NCI-H524 treated with DMSO at 0.1 percent for 48 hours (cell line): ENCODE results near the gene HPCAL4.
A peak's percentile ranks its signal among the peaks of the same experiment; 100 is the strongest.

Experiments used
- DNase-seq: peaks from one replicate; lab custom pipeline; 2025; lab: John Stamatoyannopoulos, UW

Gene HPCAL4

DNA sequence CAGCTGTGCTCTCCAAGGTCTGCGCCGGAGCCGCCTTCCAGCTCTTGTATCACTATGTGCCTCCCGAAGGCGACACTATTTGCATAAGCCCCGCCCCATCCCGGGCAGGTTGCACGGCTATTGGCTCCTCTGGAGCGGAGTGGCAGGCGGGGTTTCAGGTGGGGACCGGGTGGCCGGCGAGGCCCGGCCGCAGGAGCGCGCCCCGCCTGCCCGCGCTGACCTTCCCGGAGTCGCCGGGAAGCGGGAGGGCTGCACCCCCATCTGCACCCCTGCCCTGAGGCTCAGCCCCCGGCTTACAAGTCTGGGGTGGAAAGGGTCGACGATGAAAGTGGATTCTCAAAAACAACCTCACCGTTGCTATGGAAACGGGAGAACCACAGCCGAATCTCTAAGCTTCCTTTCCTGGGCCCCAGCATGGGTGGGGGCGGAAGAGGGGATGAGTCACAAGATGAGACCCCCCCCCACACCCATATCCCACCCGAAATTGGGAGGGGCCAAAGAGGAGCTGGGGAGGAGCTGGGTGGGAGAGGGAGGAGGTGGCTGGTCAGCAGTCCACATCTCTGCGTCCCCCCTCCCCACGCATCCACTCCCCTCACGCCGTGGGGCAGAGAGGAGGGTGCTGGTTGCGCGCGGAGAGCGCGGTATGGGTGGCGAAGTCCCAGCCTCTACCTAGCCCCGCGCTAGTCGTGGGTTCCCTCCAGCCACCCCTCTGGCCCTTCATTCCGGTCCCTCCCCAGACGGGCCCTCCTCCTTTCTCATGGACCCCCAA, at the start of gene HPCAL4:
TSS of gene HPCAL4 (minus strand) at position 51 of the 769 bp plus-strand sequence. CDS start 6,830 bp downstream, outside the sequence.
- DNase-seq, result peak; percentile 42

DNA sequence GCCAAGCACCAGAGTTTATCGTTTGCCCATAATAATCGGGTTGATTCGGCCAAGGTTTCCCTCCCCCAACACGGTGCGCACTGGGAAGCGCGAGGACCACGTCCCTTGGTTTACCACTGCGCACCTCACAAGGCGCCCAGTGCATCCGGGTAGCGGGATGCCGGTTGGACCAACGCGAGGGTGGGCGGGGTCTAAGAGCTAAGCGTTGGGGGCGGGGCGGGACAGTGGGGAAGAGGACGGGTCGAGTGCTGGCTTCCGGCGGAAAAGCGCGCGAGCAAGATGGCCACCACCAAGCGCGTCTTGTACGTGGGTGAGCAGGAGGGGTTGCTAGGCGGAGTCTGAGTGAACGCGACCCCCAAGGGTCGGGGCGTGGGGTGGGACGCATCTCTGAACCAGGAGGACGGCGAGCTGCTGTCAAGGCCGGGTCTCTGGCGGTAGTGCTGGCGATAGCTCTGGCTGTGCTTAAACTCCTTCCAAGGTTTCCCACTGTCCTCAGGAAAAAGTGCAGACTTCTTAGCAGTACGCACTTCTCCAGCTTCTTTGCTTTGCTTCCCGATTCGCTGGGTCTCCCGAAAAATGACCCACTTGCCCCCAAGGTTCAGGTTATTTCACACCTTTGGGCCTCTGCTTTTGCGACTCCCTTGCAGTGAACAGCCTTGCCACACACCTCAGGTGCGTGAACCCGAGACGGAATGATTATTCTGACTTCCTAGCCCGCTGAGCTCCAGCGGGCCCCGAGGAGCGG, 47.6 kb upstream of the HPCAL4 start, which contains the start of gene PPIE:
TSS of gene PPIE (plus strand) at position 261 of the 745 bp plus-strand sequence. CDS start at position 280, 19 bp downstream.
- DNase-seq, result peak; percentile 62

DNA sequence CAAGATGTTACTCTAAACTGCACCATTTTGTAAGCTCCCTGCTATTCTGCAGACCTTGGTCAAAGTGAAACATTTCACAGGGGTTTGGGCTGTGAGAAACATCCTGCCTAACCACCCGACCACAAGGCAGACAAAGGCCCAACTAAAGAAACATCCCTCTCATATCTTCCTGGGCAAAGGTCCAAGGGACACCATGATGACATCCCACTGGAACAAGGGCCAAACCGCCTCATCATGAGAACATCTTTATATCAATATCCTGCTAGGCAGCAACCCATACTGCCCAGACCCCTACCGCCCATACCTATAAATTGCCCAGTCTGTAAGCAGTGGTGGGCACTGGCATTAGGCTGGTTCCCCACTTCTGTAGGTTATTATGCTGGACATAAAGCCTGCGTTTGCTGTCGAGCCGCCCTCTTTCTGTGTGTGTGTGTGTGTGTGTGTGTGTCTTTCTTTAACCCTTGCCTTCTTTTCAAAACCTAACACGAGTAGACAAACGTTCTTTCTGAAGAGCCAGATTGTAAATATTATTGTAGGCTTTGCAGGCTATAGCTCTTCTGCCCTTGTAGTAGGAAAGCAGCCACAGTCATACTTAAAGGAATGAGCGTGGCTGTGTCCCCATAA, 46.4 kb upstream of the HPCAL4 start:
- DNase-seq, result no peak

DNA sequence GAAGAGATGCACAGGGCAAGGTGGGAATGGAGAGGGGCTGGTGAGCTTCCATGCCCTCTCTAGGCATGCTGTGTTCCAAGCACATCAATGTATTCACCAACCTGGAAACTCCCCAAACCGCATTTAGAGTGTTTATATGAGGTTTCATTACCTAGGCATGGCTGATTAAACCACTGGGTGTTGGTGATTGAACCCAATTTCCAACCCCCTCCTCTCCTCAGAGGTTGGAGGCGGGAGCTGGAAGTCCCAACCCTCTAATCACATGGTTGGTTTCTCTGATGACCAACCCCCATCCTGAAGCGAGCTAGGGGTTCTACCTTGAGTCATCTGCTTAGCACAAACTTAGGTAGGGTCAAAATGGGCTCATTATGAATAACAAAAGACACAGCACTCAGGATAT, 44.5 kb upstream of the HPCAL4 start:
- no peak for DNase-seq

DNA sequence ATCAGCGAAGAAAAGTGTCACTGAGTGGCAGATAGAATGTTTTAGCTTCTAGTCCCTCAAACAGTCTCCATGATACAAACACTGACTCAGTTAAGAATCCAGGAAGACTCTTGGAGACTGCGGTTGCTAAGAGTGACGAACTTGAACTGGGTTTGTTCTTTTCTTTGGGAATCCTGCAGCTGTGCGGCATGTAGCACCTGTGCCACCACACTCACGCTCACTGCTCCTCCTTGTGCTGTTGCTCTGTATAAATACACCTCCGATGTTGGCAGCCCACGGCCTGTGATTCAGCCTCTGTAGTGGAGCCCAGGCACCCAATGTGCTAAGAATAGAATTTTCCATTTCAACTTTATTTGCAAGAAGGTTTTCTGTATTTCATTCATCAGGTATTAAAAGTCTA, 41.9 kb upstream of the HPCAL4 start:
- no peak for DNase-seq

DNA sequence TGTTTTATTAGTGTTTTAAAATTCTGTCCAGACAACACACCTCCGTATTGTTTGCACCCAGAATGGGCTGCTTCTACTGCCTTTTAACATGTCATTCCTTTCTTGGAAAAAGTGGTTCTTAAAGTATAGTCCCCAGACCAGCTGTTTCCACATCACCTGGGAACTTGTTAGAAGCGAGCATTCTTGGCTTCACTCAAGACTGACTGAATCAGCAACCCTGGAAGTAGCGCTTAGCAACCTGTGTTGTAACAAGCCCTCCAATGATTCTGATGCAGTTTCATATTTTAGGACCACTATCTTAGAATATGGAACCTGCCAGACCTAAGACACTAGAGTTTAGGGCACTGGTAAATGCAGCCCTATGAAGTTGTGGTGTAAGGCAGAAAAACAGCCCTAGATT, 41.5 kb upstream of the HPCAL4 start:
- DNase-seq, result no peak

DNA sequence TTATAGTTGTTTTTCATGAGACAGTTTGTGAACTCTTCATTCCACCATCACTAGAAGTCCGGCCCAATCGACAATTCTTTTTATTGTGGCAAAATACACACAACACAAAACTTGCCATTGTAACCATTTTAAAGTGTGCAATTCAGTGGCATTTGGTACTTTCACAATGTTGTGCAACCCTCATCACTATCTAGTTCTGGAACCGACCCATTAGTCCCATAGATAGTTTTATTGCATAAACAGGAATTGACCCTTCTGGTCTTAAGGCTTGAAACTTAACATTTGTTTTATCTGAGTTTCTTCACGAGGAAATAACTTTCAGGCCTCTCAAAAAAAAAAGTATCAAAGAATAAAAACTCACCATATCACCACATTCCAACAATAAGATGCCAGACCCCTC, 38.6 kb upstream of the HPCAL4 start:
- no peak for DNase-seq

DNA sequence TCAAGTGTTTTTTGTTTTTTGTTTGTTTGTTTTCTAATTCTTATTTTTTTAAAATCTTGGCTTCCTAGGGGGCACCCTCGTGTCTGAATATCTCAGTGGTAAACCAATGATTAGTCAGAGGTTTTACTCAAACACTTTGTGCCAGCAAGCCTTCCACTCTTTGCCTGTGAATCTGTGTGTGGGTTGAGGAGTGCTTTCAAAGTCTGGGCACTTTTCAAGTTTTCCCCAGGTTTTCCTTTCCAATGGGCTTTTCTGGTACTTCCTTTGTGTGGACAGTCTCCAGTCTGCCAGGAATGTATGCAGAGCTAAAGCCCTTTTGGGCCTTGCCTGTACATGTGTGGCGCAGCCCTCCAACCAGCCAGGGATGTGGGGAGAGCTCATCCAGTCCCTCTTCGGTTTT, 37.8 kb upstream of the HPCAL4 start:
- DNase-seq, result no peak

DNA sequence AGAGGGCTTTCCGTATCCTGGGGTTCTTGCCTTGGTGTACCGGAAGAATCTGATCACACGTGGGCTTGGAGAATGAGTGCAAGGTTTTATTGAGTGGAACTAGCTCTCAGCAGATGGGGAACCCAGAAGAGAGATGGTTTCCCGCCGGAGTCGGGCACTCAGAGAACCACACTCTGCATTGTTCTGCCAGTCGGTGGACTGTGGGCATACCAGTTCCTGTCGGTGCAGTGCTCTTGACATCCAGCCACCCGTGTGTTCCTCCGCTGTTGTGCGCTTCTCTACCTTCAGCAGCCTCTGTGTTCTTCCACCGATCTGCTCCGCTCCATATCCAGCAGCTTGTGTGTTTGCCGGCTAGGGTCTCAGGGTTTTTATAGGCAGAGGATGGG, 36.7 kb upstream of the HPCAL4 start:
- DNase-seq, result no peak

DNA sequence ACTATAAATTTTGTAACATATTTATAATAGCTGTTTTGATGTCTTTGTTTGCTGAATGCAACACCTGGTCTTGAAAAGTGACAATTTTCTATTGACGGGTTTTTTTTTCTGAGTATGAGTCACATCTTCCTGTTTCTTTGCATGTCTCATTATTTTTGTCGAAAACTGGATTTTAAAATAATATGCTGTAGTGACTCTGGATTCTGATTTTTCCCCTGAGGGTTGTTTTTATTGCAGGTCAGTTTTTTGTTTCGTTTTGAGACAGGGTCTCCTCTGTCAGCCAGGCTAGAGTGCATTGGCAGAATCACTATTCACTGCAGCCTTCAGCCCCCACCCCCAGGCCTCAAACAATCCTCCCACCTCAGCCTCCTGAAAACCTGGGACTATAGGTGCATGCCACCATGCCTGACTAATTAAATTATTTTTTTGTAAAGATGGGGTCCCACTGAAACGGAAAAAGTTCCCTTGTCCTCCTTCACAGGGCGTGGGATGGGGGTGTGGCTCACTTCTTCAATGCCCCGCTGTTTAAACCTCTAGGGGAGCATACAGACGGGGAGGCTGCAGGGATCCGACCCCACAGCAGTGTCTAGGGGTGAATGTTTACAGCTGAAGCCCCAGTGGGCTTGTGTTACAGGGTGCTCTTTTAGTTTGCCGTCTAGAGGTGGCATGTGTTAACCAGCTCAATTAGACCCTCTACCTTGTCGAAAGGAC, 36.1 kb upstream of the HPCAL4 start:
- DNase-seq, result no peak

DNA sequence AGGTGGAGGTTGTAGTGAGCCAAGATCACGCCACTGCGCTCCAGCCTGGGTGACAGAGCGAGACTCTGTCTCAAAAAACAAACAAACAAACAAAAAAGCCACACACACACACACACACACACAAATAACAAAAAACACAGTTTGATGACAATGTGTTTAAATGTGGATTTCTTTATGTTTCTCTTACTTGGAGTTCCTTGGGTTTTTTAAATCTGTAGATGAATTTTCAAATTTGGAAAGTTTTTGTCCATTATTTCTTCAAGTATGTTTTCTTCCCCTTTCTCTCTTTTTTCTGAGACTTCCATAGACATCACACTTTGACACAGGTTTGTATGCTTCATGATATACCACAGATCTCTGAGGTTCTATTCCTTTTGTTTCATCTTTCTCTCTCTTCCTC, 35.4 kb upstream of the HPCAL4 start:
- no peak for DNase-seq

DNA sequence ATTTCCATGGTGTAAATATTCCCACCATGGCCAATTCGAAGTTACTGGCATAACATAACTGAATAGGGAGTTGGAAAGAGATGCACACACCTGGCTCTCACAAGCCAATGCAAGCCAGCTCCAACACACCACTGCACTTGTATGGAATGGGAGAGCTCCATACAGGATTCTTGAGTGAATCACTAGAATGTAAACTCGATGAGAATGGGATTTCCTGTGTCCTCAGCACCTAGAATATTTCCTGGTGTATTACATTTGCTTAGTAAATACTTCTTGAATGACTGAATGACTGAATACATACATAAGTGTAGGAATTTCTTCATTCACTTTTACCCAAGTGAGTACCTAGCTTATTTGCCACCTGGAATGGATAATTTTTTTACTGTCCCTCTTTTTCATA, 31.3 kb upstream of the HPCAL4 start:
- no peak for DNase-seq

DNA sequence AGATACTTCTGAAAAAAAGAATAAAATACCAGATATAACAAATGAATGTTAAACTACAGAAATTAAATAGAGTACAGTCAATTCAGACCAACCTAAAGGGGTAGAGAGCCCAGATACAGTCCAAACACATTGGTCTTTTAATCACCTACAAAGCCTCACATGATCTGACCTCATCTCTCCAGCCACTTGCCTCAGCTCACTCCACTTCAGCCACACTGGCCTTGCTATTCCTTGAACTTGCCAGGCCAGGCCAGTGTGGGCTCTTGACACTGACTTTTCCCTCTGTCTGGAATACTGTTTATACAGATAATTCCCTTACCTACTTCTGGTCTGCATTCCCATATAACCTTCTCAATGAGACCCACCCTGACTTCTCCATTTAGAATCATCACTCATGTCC, 30.4 kb upstream of the HPCAL4 start:
- DNase-seq, result no peak

DNA sequence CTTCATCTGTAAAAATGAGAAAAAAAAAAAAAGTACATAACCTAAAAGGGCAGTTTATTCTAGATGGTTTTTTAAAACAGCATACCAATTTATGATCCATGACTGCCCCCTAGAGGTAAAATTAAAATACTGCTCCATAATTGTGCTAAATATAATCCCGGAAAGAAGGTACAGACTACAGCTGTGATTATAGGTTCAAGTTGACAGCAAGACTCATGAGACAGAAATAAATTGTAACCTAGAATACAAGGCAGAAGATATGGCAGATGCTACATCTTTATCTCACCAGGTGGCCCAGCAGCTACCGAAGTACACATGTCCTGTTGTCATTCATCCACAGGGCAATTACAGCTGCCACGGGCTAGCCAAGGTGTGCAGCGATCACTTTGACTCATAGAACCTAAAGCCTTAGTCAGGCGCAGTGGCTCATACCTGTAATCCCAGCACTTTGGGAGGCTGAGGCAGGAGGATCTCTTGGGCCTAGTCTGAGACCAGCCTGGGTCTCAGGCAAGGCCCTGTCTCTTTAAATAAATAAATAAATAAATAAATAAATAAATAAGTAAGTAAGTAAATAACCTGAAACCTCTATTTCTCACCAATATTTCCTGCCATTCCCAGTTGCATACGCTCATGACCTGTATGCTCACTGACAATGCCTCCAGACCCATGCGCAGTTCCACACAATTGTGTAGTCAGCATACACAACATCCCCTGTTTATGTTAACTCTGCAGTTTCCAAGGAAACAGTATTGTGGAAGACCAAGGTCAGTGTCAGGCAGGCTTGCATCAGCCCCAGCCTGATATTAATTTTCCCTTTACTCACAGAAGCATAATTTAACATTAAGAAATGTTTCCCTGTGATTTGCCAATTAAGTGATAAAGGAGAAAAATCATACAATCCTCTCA, 29.1 kb upstream of the HPCAL4 start:
- peak; percentile 17 for DNase-seq

DNA sequence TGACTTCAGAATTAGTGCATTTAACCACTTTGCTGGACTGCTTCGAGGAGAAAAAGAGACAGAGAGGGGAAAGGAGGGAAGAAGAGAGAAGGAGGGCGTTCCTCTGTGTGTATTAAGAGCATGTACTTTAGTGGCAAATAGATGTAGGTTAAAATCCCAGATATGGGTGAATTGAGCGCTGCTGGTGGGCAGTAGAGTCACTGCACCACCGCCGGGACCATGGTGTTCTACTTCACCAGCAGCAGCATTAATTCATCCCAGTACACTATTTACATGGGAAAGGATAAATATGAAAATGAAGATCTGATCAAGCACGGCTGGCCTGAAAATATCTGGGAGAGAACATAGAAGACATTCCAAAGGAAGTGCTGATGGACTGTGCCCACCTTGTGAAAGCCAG, 26.6 kb upstream of the HPCAL4 start:
- DNase-seq, result no peak

DNA sequence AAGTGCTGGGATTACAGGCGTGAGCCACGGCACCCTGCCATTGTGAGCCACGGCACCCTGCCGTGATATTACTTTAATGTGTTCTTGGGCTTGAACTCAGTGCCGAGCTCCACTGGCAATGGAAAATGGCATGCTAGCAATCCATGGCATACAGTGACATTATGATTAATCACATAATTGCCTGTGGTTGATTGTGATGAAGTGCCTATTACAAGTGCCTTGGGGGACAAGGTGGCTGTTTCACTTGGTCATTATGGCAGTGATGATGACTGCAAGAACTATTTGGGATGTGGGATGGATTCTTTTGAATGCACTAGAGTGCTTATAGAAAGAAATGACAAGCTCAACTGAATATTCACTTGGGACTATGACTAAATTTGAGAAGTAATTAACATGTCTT, 22.3 kb upstream of the HPCAL4 start:
- DNase-seq, result no peak

DNA sequence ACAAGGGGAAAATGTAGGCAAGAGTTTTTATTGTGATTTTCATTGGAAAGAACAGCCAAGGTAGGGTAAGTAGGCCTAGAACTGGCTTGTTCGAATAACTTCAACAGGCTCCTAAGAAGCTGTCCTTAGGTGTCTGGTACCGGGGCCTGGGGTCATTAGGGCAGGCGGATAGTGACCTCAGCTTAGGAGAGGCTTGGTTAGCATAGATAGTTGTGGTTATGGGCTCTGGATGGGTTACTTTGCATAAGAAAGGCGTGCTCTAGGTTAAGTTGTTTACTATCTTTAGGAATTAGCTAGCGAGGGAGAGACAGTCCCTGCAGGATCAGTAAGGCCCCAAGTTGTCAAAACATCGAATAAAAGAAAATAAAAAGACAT, 20.7 kb upstream of the HPCAL4 start:
- DNase-seq, result no peak

DNA sequence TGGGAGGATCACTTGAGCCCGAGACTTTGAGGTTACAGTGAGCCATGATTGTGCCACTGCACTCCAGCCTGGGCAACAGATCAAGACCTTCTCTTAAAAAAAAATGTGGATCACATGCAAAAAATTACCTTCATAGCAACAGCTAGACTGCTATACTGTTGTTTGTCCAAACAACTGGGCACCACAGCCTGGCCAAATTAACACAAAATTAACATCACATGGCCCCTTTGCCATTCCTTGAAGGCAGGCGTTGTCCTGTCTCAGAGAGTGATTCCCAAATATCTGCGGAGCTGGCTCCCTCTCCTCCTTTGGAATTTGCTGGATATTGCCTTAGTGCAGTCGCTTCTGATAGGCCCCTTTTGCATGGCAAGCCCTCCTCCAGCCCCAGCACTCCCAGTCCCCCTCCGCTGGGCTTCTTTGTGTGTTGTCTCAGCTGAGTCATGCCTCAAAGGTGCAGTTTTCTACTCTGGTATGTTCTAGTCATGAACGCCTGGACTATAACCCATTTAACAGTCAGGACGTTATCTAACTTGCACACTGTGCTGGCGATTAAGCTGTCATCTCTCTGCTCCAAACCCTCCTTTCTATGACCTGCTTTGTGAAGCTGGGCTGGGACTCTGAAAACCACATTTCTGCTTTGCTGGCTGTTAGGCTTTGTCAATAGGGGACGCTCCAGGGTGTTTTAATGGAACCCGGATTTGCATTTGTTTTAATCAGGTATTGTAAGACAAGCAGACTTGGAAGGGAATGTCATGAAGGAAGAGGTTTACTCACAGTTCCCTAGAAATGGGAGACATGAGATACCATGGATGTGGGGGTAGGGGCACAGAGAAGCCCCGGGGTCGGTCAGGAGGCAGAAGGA, 20.1 kb upstream of the HPCAL4 start:
- no peak for DNase-seq

DNA sequence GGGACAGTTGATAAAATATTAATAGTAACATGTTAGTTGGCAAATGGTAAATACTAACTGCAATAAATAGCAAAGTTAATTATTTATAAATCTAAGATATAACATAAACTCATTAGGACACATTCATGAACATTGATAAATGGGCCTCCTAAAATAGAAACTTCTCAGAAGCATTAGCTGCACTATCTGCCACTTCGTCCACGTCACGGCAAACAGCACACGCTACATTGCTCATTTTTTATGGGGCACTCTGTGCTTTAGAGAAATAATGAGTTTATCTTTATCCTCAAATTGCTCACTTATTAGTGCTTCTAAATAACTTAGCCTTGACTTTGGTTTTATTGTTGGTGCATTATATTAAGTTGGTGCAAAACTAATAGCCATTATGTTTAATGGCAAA, 16.3 kb upstream of the HPCAL4 start:
- no peak for DNase-seq

DNA sequence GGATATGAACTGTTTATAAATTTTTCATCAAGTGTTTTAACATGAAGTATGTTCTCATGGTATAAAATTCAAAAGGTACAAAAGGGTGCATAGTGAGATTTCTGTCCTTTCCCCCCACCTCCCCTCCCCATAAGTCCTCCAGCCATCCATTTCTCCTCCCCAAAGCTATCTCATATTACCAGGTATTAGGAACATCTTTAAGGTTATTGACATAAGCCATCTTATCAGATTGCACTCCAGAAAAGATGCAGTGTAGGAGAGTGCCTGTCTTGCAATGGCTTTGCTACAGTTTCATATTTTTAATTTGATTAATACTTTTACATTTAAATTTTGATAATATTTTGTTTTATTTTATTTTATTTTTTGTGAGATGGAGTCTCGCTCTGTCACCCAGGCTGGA, 13.5 kb upstream of the HPCAL4 start:
- DNase-seq, result no peak
